ENCODE data around the gene SLC7A6. TPM values are rescaled to one million over a fixed set of nuclear protein-coding genes. Genes with fewer than 3 reads are reported as not detected.

SLC7A6 gene
- polyA plus RNA-seq (2012; ENCODE audit: insufficient read depth, insufficient read length), result 31.2 TPM

GRCh38 chr16:68264128-68265077, at the start of gene SLC7A6:
SLC7A6 (plus strand) TSS chr16:68264526; CDS start chr16:68274727, 10,201 bp downstream.
- peak within 1 kb of the TSS; percentile 93 for H3K4me3 ChIP-seq (ENCODE audit: low read length)
- no peak for DNase-seq (ENCODE audit: low read depth, low spot score)

DNA sequence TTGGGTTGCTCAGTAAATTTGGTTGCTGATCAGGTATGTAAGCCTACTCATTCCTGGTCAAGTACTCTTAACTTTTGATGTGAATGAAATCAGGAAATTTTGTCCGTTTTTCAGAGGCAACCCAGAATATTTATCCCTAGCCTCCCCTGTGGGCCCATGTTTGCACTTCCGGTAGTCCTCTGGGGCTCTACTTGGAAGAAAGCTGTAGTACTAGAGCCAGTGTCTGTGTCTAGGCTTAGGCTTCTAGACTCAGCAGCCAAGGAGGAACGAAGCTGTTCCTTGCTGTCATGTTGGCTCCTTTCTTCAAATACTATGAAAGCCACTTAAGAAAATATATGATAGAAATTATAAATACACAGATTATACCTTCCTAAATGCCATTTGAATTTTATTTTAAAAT, 49.6 kb upstream of the SLC7A6 start:
- H3K4me3 ChIP-seq (ENCODE audit: low read length), result no peak overlapping the region
- DNase-seq (ENCODE audit: low read depth, low spot score), result no peak

DNA sequence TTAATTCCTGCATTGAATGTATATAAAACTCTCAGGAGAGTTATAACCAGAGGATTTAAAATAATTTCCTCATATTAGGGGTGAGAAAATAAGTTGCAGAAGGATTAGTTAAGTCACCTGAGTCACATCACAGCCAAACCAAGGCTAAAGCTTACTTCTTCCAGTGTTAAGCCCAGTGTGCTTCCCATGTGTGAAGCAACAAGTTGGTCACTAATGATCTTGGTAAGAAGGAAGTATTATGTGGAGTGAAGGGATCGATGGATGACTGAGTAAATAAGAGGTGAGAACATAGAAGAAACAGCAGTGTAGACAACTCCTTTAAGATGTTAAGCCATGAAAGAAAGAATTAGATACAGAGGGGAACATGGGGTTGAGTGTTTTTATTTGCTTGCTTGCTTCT, 49.0 kb upstream of the SLC7A6 start:
- no peak for DNase-seq (ENCODE audit: low read depth, low spot score)
- H3K4me3 ChIP-seq (ENCODE audit: low read length), result no peak overlapping the region

- DNase-seq (ENCODE audit: low read depth, low spot score), result no peak
These were observed 48.1 kb upstream of the SLC7A6 start for GRCh38 chr16:68216240-68216639.

GRCh38 chr16:68217506-68217905, 46.8 kb upstream of the SLC7A6 start:
- no peak for DNase-seq (ENCODE audit: low read depth, low spot score)
- no peak overlapping the region for H3K4me3 ChIP-seq (ENCODE audit: low read length)

More at GRCh38 chr16:68216240-68216639, 48.1 kb upstream of the SLC7A6 start:
- no peak overlapping the region for H3K4me3 ChIP-seq (ENCODE audit: low read length)

DNA sequence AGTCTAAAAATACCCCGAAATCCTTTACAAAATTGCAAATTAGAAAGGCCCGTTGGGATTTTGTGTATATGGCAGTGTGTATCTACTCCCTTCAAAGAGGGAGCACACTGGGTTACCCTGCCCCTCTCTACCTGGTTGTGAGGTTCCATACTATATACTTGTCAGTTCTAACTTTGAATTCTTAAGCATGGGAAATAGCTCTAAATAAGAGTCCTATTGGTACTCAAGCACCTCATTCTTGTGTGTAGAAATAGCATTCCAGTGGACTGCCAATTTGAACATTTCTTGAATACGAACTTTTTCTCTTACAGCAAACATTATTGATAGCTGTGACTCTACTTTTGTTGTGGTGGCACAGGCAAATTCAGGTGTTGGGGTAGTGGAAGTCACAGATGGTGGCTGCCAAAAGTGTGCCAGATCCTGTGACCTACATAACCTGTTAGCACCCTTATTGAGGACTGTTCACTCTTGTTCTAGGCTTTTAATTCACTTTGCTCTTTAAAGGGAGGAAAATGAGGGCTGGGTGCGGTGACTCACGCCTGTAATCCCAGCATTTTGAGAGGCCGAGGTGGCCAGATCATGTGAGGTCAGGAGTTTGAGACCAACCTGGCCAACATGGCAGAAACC, 44.5 kb upstream of the SLC7A6 start:
- no peak overlapping the region for H3K4me3 ChIP-seq (ENCODE audit: low read length)
- DNase-seq (ENCODE audit: low read depth, low spot score), result no peak

DNA sequence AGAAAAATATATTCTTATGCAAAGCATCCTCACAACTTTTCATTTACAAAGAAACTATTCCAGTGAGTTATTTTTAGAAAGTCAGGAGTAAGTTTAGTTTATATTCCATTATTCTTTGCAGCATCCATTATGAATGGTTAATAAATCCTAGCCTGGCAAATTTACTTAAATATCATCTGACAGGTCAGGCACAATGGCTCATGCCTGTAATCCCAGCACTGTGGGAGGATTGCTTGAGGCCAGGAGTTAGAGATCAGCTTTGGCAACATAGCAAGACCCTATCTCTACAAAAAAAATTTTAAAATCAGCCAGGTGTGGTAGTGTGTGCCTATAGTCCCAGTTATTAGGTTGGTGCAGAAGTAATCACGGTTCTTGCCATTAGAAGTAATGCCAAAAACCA, 41.3 kb upstream of the SLC7A6 start:
- DNase-seq (ENCODE audit: low read depth, low spot score), result no peak
- no peak overlapping the region for H3K4me3 ChIP-seq (ENCODE audit: low read length)

GRCh38 chr16:68226116-68226515, 38.2 kb upstream of the SLC7A6 start:
- H3K4me3 ChIP-seq (ENCODE audit: low read length), result no peak overlapping the region
- DNase-seq (ENCODE audit: low read depth, low spot score), result no peak

DNA sequence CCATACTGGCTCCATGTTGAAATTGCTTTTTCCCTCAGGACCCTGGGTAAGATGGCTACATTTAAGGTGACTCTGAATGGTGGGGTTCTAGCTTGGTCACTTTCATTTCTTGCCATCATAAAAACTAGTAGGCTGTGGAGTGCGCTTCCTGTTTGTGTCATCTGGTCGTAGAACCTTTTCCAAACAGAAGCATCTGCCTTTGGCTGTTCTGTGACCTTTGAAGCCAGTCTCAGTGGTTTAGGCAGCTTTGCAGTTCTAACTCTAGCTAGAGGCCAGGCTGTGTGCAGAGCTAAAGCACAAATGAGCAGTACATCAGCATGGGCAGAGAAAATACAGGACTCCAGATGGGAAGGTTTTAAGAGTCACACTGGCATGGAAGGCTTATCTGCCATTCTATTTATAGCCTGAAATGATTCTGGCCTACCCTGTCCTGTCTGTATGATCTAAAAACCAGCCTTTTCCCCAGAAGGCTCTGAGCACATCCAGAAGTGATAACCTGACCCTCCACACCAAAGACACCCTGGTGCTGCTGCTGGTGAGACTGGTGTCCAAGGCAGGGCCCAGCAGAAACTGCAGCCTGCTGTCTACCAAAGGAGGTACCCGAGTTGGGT, 37.0 kb upstream of the SLC7A6 start:
- peak; percentile 64 for DNase-seq (ENCODE audit: low read depth, low spot score)
- no peak overlapping the region for H3K4me3 ChIP-seq (ENCODE audit: low read length)

- DNase-seq (ENCODE audit: low read depth, low spot score), result no peak
- no peak overlapping the region for H3K4me3 ChIP-seq (ENCODE audit: low read length)
These were observed 36.3 kb upstream of the SLC7A6 start for GRCh38 chr16:68227850-68228553.

- DNase-seq (ENCODE audit: low read depth, low spot score), result no peak
- H3K4me3 ChIP-seq (ENCODE audit: low read length), result no peak overlapping the region
These were observed 35.7 kb upstream of the SLC7A6 start for GRCh38 chr16:68228652-68229051.

DNA sequence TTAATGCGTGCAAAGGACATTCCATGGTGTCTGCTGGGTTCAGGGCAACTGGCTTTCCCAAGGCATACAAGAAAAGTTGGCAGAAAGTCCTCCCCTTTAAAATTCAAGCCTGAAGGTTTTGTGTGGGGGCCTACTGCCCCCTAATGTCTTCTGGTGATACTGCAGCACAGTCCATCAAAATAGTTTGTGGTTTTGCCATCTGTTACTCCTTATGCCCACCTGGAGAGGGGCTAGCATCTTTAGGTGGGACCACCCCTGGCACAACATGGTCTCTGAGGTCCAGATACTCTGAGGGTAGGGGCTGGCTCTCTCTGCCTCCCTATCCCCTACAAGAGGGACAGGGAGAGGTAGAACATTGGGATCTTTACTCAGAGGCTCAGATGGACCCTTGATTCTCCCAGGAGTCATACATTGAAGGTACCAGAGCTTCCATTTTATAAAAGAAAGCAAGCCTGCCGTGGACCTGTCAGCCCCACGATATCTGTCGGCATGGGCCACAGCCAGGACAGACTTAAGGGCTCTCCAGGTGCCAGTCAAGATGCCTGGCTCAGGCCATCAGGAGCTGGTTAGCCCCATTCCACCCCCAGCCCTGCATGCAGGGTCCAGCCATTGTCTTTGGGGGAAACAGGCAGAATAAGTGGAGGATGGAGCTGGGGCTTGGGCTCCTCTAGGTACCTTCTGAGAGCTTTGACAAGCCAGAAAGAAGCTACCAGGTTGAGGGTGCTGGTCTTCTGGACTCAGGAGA, 34.7 kb upstream of the SLC7A6 start:
- peak; percentile 55 for DNase-seq (ENCODE audit: low read depth, low spot score)
- no peak overlapping the region for H3K4me3 ChIP-seq (ENCODE audit: low read length)

- no peak for DNase-seq (ENCODE audit: low read depth, low spot score)
- no peak overlapping the region for H3K4me3 ChIP-seq (ENCODE audit: low read length)
These were observed 34.2 kb upstream of the SLC7A6 start for GRCh38 chr16:68230176-68230571.

GRCh38 chr16:68230956-68231355, 33.4 kb upstream of the SLC7A6 start:
- no peak overlapping the region for H3K4me3 ChIP-seq (ENCODE audit: low read length)
- DNase-seq (ENCODE audit: low read depth, low spot score), result no peak

DNA sequence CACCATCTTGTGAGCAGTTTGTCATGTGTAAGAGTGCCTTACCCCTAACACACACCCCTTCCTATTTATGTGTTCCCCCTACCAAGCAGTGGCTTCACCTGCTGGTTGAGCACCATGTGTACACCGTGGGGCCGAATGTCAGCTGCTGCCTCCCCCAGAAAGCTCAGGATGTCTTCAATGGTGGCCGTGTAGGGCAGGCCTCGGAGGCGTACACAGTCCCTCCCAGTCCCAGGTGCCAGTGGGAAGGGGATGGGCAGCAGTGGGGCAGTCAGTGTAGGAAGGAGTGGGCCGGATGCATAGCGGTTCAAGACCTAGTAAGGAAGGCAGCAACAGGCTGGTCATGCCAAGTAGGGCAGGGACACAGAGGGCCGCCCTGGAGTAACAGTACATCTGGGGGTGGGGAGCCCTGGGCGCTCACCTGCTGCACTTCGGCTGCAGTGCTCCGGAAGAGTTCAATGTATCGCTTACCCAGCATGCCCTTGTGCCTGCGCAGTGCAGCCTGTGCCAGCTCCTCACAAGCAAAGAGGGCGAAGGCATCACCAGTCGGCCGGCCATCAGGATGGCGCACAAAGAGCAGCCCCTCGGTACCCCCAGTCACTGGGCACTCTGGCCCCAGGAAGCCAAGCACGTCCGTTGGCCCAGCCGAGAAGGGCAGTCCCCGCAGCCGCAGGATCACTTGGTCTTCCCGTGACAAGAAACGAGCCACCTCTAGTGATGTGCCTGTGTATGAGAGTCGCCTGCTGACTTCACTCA, 32.8 kb upstream of the SLC7A6 start:
- no peak for DNase-seq (ENCODE audit: low read depth, low spot score)
- H3K4me3 ChIP-seq (ENCODE audit: low read length), result no peak overlapping the region

DNA sequence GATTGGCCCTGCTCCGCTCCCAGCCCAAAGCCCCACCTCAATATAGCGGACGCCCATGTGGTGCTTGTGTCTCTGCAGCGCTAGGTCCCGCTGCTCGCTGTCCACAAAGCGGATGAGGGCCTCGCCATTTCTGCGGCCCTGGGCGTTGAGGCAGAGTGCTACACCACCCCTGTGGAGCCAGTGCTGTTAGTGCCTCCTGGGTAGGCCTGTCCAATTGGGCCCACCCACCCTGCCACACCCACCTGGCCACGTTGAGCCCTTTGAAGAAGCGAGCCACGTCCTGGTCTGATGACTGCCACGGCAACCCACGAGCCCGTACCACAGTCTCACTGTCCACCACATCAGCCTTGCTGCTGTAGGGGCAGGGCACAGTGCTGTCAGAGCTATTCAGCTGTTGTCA, 32.0 kb upstream of the SLC7A6 start:
- no peak for DNase-seq (ENCODE audit: low read depth, low spot score)
- H3K4me3 ChIP-seq (ENCODE audit: low read length), result no peak overlapping the region

DNA sequence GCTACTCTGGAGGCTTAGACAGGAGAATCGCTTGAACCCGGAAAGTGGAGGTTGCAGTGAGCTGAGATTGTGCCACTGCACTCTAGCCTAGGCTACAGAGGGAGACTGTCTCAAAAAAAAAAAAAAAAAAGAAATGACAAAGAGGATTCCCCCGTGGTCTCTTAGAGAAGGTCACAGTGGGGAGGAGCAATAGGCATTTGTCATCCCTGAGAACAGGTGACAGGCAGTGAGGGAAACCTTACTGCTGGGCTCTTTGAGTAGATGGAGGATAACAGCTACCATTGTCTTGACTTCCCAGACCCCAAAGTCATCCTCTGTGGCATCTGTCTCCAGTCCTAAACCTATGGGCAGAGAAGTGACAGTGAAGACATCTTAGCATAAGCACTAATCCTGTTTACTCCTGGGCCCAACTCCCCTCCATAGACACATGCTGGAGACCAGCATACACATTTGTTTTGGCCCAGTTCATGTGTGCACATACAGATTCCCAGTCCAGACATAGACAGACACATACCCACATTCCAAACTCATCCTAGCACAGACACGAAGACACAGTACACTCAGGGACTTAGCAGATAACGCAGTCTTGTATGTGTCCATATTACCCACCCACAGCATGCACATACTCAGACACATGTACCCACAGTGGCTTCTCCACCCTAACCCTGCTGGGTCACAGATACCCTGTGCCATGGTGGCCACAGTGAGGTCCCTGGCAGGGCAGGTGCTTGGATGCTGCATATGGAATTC, 31.1 kb upstream of the SLC7A6 start:
- no peak for DNase-seq (ENCODE audit: low read depth, low spot score)
- no peak overlapping the region for H3K4me3 ChIP-seq (ENCODE audit: low read length)

Data from Jurkat, Clone E6-1 (cell line).